Thyroid gland (tissue), 4 donors: ENCODE data around the gene PPP4R1.

Source experiments
- POLR2A ChIP-seq, 2 donors: fragments of 450-650 bp; IDR thresholded peaks; one replicate each; pipeline ENCODE4 v1.6.1; 2017; ENCODE audit warnings: antibody characterized with exemption in 2 of 2, mild to moderate bottlenecking in 2 of 2, moderate library complexity in 1 of 2
- TF ChIP-seq, protein P1 (sequence below), 6 experiments: fragments of 200-600 bp in 3 of 6; fragments of 450-650 bp in 3 of 6; sonication (generic) in 3 of 6; IDR thresholded peaks; one replicate each; pipeline ENCODE4 v1.5.1; 2016 to 2019; ENCODE audit warnings: antibody characterized with exemption in 6 of 6, mild to moderate bottlenecking in 2 of 6, inconsistent platforms in 1 of 6, moderate library complexity in 1 of 6

DNA sequence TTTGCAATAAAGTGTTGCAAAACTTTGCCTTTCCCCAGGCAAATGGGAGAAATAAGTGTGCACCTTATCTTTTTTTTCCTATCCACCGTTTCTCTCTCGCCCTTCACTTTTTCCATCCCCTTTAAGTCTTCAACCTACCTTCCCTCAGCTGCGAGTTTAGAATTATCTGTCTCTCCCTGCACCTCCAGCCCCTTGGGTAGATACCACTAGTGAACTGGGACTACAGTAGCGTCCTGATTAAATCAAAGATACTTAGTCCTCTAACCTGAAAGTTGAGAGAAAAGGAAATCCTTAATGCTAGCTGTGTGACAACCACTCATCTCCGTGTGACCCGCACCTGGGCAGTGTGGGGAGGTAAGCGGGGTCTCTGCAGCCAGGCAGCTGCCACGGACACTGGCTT lies 16.1 kb upstream of the PPP4R1 start:
- TF ChIP-seq, protein P1, sequence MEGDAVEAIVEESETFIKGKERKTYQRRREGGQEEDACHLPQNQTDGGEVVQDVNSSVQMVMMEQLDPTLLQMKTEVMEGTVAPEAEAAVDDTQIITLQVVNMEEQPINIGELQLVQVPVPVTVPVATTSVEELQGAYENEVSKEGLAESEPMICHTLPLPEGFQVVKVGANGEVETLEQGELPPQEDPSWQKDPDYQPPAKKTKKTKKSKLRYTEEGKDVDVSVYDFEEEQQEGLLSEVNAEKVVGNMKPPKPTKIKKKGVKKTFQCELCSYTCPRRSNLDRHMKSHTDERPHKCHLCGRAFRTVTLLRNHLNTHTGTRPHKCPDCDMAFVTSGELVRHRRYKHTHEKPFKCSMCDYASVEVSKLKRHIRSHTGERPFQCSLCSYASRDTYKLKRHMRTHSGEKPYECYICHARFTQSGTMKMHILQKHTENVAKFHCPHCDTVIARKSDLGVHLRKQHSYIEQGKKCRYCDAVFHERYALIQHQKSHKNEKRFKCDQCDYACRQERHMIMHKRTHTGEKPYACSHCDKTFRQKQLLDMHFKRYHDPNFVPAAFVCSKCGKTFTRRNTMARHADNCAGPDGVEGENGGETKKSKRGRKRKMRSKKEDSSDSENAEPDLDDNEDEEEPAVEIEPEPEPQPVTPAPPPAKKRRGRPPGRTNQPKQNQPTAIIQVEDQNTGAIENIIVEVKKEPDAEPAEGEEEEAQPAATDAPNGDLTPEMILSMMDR (IDR thresholded peaks at IDR 0.05) = no peak
- TF ChIP-seq POLR2A (IDR thresholded peaks at IDR 0.05) = no peak
